Endodermal cell (in vitro differentiated cells): ENCODE results near the gene KCNIP4. TPM values are rescaled to one million over a fixed set of nuclear protein-coding genes. Genes with fewer than 3 reads are reported as not detected.

Experiments used
- DNase-seq: peaks from one replicate; pipeline ENCODE4 v3.0.0-alpha.2; 2017
- H3K27ac ChIP-seq: 2 replicates; pipeline ENCODE4 v1.5.1; 2013; ENCODE audit warnings: mild to moderate bottlenecking, low read depth, low read length, moderate library complexity
- H3K27me3 ChIP-seq: 2 replicates; pipeline ENCODE4 v1.6.1; 2013; ENCODE audit warnings: mild to moderate bottlenecking, low read length, moderate library complexity; ENCODE audit not compliant: insufficient read depth, control insufficient read depth, poor library complexity, severe bottlenecking
- H3K36me3 ChIP-seq: 2 replicates; pipeline ENCODE4 v1.7.0; 2013; ENCODE audit warnings: mild to moderate bottlenecking, low read length, moderate library complexity; ENCODE audit not compliant: control insufficient read depth, insufficient read depth
- H3K4me1 ChIP-seq: one replicate; pipeline ENCODE4 v1.7.0; 2013; ENCODE audit warnings: low read length; ENCODE audit not compliant: control insufficient read depth, insufficient read depth
- H3K4me3 ChIP-seq: 2 replicates; pipeline ENCODE4 v1.5.1; 2013; ENCODE audit warnings: mild to moderate bottlenecking, low read length, moderate library complexity
- H3K9ac ChIP-seq: 2 replicates; pipeline ENCODE4 v1.6.1; 2013; ENCODE audit warnings: mild to moderate bottlenecking, low read length, moderate library complexity; ENCODE audit not compliant: poor library complexity, severe bottlenecking; ENCODE audit errors: extremely low read depth
- H3K9me3 ChIP-seq: 2 replicates; pipeline ENCODE4 v1.6.1; 2013; ENCODE audit warnings: mild to moderate bottlenecking, low read length, moderate library complexity; ENCODE audit not compliant: control insufficient read depth
- H3K27ac Mint-ChIP-seq: 2 replicates; pipeline ENCODE4 v1.8.0; 2020; ENCODE audit warnings: mixed read lengths
- H3K27me3 Mint-ChIP-seq: 2 replicates; pipeline ENCODE4 v1.8.0; 2021; ENCODE audit warnings: mild to moderate bottlenecking, mixed read lengths; ENCODE audit not compliant: insufficient read depth
- H3K36me3 Mint-ChIP-seq: 2 replicates; pipeline ENCODE4 v1.8.0; 2020; ENCODE audit warnings: low read depth, mixed read lengths
- H3K4me1 Mint-ChIP-seq: 2 replicates; pipeline ENCODE4 v1.8.0; 2020; ENCODE audit warnings: mixed read lengths
- H3K4me3 Mint-ChIP-seq: 2 replicates; pipeline ENCODE4 v1.8.0; 2020; ENCODE audit warnings: mild to moderate bottlenecking, moderate library complexity, mixed read lengths
- H3K9me3 Mint-ChIP-seq: 2 replicates; pipeline ENCODE4 v1.8.0; 2020; ENCODE audit warnings: mild to moderate bottlenecking, mixed read lengths
- WGBS, 2 experiments: methylation state at CpG; one replicate each; pipeline versions ENCODE4 v1.1.5 to v1.1.7; 2013; ENCODE audit warnings: missing lambda C conversion rate in 2 of 2, mixed read lengths in 1 of 2; ENCODE audit not compliant: insufficient coverage in 1 of 2, insufficient read length in 1 of 2; 5-methylcytosine and 5-hydroxymethylcytosine counted together
- total RNA-seq, 2 donors: library from RNA; stranded (reverse); fragmentation: NEBNext Ultra II Directional in 1 of 2; extraction: Animal tissue kit (Norgen Biotek cat#: 25700) in 1 of 2; gene quantifications; 2 replicates in 1 of 2; 3 replicates in 1 of 2; pipeline ENCODE4 v1.2.1, GENCODE V29; 2021
- TF ChIP-seq, protein P1 (sequence below): fragments of 200-600 bp; sonication (generic); conservative IDR thresholded peaks from 2 replicates; pipeline ENCODE4 v1.5.0; 2021; ENCODE audit warnings: antibody characterized with exemption, mild to moderate bottlenecking

KCNIP4 gene
- total RNA-seq, 2 donors from 2014 or later: not detected

- H3K36me3 ChIP-seq: no peaks in the 10 kb centered on the region
- Mint-ChIP-seq H3K27ac (no peak overlapping the region), H3K36me3 (no peaks in the 10 kb centered on the region), H3K4me3 (no peak overlapping the region), H3K4me1 (no peaks in the 10 kb centered on the region), H3K27me3 (no peaks in the 10 kb centered on the region), H3K9me3 (peaks cover 5% of the 10 kb centered on the region)
- no peak overlapping the region for H3K4me3 ChIP-seq
- H3K4me1 ChIP-seq: no peaks in the 10 kb centered on the region
- no peaks in the 10 kb centered on the region for H3K9me3 ChIP-seq
- TF ChIP-seq, protein P1, sequence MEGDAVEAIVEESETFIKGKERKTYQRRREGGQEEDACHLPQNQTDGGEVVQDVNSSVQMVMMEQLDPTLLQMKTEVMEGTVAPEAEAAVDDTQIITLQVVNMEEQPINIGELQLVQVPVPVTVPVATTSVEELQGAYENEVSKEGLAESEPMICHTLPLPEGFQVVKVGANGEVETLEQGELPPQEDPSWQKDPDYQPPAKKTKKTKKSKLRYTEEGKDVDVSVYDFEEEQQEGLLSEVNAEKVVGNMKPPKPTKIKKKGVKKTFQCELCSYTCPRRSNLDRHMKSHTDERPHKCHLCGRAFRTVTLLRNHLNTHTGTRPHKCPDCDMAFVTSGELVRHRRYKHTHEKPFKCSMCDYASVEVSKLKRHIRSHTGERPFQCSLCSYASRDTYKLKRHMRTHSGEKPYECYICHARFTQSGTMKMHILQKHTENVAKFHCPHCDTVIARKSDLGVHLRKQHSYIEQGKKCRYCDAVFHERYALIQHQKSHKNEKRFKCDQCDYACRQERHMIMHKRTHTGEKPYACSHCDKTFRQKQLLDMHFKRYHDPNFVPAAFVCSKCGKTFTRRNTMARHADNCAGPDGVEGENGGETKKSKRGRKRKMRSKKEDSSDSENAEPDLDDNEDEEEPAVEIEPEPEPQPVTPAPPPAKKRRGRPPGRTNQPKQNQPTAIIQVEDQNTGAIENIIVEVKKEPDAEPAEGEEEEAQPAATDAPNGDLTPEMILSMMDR: no peak
- no peak for DNase-seq
- H3K27ac ChIP-seq: no peak overlapping the region
- H3K9ac ChIP-seq: no peak overlapping the region
- no peaks in the 10 kb centered on the region for H3K27me3 ChIP-seq
Measured at GRCh38 chr4:21835712-21836111, 112.9 kb downstream of the KCNIP4 start.

DNA sequence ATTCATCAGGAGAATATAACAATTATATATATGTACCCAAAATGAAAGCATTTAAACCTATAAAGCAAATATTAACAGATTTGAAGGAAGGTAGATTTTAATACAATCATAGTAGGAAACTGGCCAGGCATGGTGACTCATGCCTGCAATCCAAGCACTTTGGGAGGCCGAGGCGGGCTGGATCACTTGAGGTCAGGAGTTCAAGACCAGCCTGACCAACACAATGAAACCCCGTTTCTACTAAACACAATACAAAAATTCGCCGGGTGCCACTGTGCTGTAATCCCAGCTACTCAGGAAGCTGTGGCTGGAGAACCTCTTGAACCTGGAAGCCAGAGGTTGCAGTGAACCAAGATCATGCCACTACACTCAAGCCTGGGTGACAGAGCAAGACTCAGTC is 118.3 kb downstream of the KCNIP4 start:
- no peaks in the 10 kb centered on the region for H3K27me3 ChIP-seq
- H3K9ac ChIP-seq: no peak overlapping the region
- H3K9me3 ChIP-seq: no peaks in the 10 kb centered on the region
- no peak overlapping the region for H3K4me3 Mint-ChIP-seq
- no peak overlapping the region for H3K27ac ChIP-seq
- H3K4me1 ChIP-seq: no peaks in the 10 kb centered on the region
- no peak overlapping the region for H3K27ac Mint-ChIP-seq
- H3K4me3 ChIP-seq: no peak overlapping the region
- H3K9me3 Mint-ChIP-seq: peaks cover 5% of the 10 kb centered on the region
- no peaks in the 10 kb centered on the region for H3K27me3 Mint-ChIP-seq
- no peaks in the 10 kb centered on the region for H3K4me1 Mint-ChIP-seq
- DNase-seq: no peak
- H3K36me3 ChIP-seq: no peaks in the 10 kb centered on the region
- H3K36me3 Mint-ChIP-seq: no peaks in the 10 kb centered on the region
- TF ChIP-seq, protein P1: no peak
- WGBS, 2 experiments: 88 to 91% methylated on average over 4 to 5 of the region's 5 CpGs

DNA sequence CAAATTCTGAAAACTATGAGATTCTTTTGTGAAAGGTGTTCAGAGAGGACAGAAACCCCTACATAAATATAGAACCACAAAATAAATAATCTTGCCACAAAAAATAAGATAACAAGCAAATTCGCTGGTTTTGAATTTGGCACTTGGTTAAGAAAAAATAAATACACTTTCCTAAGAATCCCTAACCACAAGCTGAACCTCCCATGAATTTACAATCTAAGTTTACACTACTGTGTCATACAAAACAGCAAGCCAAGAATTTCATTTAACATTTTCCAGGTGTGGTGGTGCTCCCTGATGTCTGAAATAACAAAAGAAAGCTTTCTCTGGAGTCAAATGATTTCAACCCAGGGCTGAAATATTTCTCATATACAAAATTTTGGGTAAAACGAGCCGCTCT is 121.0 kb downstream of the KCNIP4 start:
- Histone ChIP-seq H3K4me3 (no peak overlapping the region), H3K27ac (no peak overlapping the region), H3K27me3 (no peaks in the 10 kb centered on the region), H3K9me3 (no peaks in the 10 kb centered on the region), H3K4me1 (no peaks in the 10 kb centered on the region), H3K9ac (no peak overlapping the region), H3K36me3 (no peaks in the 10 kb centered on the region)
- TF ChIP-seq, protein P1: no peak
- no peak overlapping the region for H3K27ac Mint-ChIP-seq
- H3K9me3 Mint-ChIP-seq: peaks cover 5% of the 10 kb centered on the region
- DNase-seq: no peak
- H3K4me1 Mint-ChIP-seq: no peaks in the 10 kb centered on the region
- 87 to 88% methylated on average over 1 to 3 of the region's 3 CpGs for WGBS, 2 experiments
- H3K4me3 Mint-ChIP-seq: no peak overlapping the region
- no peaks in the 10 kb centered on the region for H3K36me3 Mint-ChIP-seq
- no peaks in the 10 kb centered on the region for H3K27me3 Mint-ChIP-seq
